GM20000 (cell line): Measurements from ENCODE around the gene PDE7B.

Source experiments
- DNase-seq: peaks from one replicate; pipeline ENCODE4 v3.0.0; 2012; ENCODE audit warnings: low spot score
- CTCF ChIP-seq: IDR thresholded peaks from 2 replicates; pipeline ENCODE4 v1.5.1; 2012; ENCODE audit warnings: mild to moderate bottlenecking, control low read depth; ENCODE audit errors: extremely low read depth, missing control alignments

The PDE7B gene

GRCh38 chr6:135884136-135884535 is 32.6 kb downstream of the PDE7B start:
- no peak for TF ChIP-seq CTCF
- no peak for DNase-seq

GRCh38 chr6:135887069-135887468 is 35.6 kb downstream of the PDE7B start:
- no peak for DNase-seq
- no peak for TF ChIP-seq CTCF

- TF ChIP-seq CTCF: no peak
- DNase-seq: no peak
Measured at GRCh38 chr6:135888818-135889217, 37.3 kb downstream of the PDE7B start.

GRCh38 chr6:135890876-135891275 is 39.4 kb downstream of the PDE7B start:
- DNase-seq: no peak
- no peak for TF ChIP-seq CTCF

- TF ChIP-seq CTCF: no peak
- DNase-seq: no peak
Measured at GRCh38 chr6:135891710-135892109, 40.2 kb downstream of the PDE7B start.

GRCh38 chr6:135895231-135895911 is 43.9 kb downstream of the PDE7B start:
- TF ChIP-seq CTCF: no peak
- DNase-seq: no peak

- TF ChIP-seq CTCF: no peak
- DNase-seq: no peak
Measured at GRCh38 chr6:135897087-135897486, 45.6 kb downstream of the PDE7B start.
